ENCODE data around the gene TMEM132E.

Gene TMEM132E

GRCh38 chr17:34633351-34633750 lies 54.0 kb downstream of the TMEM132E start:
- Mint-ChIP-seq H3K4me1 (peaks cover 9% of the 10 kb centered on the region), H3K27ac (no peak overlapping the region), H3K9me3 (no peaks in the 10 kb centered on the region), H3K27me3 (peaks cover 5% of the 10 kb centered on the region), H3K36me3 (no peaks in the 10 kb centered on the region), H3K4me3 (no peak overlapping the region)

- H3K9me3 Mint-ChIP-seq: no peaks in the 10 kb centered on the region
- H3K36me3 Mint-ChIP-seq: no peaks in the 10 kb centered on the region
- H3K4me1 Mint-ChIP-seq: peaks cover 9% of the 10 kb centered on the region
- H3K27ac Mint-ChIP-seq: no peak overlapping the region
- H3K27me3 Mint-ChIP-seq: peaks cover 4% of the 10 kb centered on the region
- H3K4me3 Mint-ChIP-seq: no peak overlapping the region
These were observed 54.4 kb downstream of the TMEM132E start for GRCh38 chr17:34633760-34634159.

GRCh38 chr17:34634551-34635160 lies 55.3 kb downstream of the TMEM132E start:
- Mint-ChIP-seq H3K4me1 (peaks cover 9% of the 10 kb centered on the region), H3K27ac (no peak overlapping the region), H3K9me3 (no peaks in the 10 kb centered on the region), H3K27me3 (no peaks in the 10 kb centered on the region), H3K36me3 (no peaks in the 10 kb centered on the region), H3K4me3 (no peak overlapping the region)

GRCh38 chr17:34635876-34636275 lies 56.5 kb downstream of the TMEM132E start:
- no peak overlapping the region for H3K27ac Mint-ChIP-seq
- no peak overlapping the region for H3K4me3 Mint-ChIP-seq
- no peaks in the 10 kb centered on the region for H3K36me3 Mint-ChIP-seq
- H3K27me3 Mint-ChIP-seq: no peaks in the 10 kb centered on the region
- peaks cover 9% of the 10 kb centered on the region for H3K4me1 Mint-ChIP-seq
- H3K9me3 Mint-ChIP-seq: no peaks in the 10 kb centered on the region

DNA sequence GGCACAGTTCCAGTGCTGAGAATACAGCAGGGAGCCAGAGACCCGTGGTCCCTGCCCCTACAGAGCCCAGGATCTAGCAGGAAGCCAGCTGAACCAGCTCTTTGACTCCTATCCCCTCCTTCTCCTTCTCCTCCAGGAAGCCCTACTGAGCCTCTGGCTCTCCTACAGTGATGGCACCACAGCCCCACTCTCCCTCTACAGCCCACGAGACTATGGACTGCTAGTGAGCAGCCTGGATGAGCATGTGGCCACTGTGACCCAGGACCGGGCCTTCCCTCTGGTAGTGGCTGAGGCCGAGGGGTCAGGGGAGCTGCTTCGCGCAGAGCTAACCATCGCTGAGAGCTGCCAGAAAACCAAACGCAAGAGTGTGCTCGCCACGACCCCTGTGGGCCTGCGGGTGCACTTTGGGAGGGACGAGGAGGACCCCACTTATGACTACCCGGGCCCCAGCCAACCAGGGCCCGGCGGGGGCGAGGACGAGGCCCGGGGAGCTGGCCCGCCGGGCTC lies 57.7 kb downstream of the TMEM132E start:
- H3K9me3 Mint-ChIP-seq: no peaks in the 10 kb centered on the region
- no peaks in the 10 kb centered on the region for H3K27me3 Mint-ChIP-seq
- peak overlapping the region; percentile 71 for H3K4me3 Mint-ChIP-seq
- H3K4me1 Mint-ChIP-seq: peaks cover 9% of the 10 kb centered on the region
- no peak overlapping the region for H3K27ac Mint-ChIP-seq
- H3K36me3 Mint-ChIP-seq: no peaks in the 10 kb centered on the region

GRCh38 chr17:34637548-34638525 lies 58.5 kb downstream of the TMEM132E start:
- Mint-ChIP-seq H3K4me3 (peak overlapping the region; percentile 86), H3K27me3 (no peaks in the 10 kb centered on the region), H3K9me3 (no peaks in the 10 kb centered on the region), H3K36me3 (no peaks in the 10 kb centered on the region), H3K27ac (peak overlapping the region; percentile 12), H3K4me1 (peaks cover 9% of the 10 kb centered on the region)

DNA sequence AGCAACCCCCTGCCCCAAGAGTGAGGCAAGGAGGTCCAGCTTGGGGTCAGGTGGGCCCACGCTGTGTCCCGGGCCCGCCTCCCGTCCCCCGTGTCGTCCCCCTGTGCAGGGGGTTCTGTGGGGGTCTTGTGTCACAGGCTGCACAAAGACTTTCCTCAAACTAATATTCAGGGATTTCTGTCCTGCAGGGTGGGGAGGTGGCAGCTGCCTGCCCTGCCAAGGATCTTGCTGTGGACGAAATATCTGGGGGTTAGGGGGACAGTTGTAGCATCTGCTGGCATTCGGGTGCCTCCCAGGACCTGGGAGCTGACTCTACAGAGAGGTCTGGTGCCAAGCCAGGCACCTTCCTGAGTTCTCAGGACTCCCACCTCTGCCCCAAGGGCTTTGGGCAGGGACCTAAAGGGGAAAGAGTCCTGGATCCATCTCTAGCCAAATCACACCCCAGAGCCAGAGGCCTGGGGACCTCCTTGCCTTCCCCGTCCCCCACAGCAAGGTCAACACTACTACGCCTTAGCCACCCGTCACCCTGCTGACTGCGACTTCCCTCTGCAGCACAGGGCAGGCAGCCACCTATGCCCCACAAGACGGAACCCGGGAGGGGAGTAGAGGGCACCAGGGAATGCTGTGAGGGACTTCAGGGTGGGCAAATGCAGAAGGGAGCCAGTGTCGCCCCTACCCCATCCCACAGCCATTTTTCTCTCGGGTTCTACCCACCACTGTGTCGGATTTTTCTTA lies 59.3 kb downstream of the TMEM132E start:
- Mint-ChIP-seq H3K27me3 (no peaks in the 10 kb centered on the region), H3K4me3 (peak overlapping the region; percentile 86), H3K36me3 (no peaks in the 10 kb centered on the region), H3K4me1 (peaks cover 9% of the 10 kb centered on the region), H3K27ac (no peak overlapping the region), H3K9me3 (no peaks in the 10 kb centered on the region)

- Mint-ChIP-seq H3K4me1 (peaks cover 9% of the 10 kb centered on the region), H3K27me3 (peaks cover 4% of the 10 kb centered on the region), H3K36me3 (no peaks in the 10 kb centered on the region), H3K4me3 (no peak overlapping the region), H3K27ac (no peak overlapping the region), H3K9me3 (no peaks in the 10 kb centered on the region)
These were observed 60.5 kb downstream of the TMEM132E start for GRCh38 chr17:34639706-34640425.

GRCh38 chr17:34641368-34641767 lies 62.0 kb downstream of the TMEM132E start:
- Mint-ChIP-seq H3K27ac (no peak overlapping the region), H3K4me3 (no peak overlapping the region), H3K4me1 (peaks cover 8% of the 10 kb centered on the region), H3K9me3 (no peaks in the 10 kb centered on the region), H3K27me3 (peaks cover 4% of the 10 kb centered on the region), H3K36me3 (no peaks in the 10 kb centered on the region)

GRCh38 chr17:34644941-34645550 lies 65.7 kb downstream of the TMEM132E start:
- Mint-ChIP-seq H3K36me3 (no peaks in the 10 kb centered on the region), H3K27me3 (peaks cover 4% of the 10 kb centered on the region), H3K27ac (no peak overlapping the region), H3K4me3 (no peak overlapping the region), H3K9me3 (no peaks in the 10 kb centered on the region), H3K4me1 (no peaks in the 10 kb centered on the region)

DNA sequence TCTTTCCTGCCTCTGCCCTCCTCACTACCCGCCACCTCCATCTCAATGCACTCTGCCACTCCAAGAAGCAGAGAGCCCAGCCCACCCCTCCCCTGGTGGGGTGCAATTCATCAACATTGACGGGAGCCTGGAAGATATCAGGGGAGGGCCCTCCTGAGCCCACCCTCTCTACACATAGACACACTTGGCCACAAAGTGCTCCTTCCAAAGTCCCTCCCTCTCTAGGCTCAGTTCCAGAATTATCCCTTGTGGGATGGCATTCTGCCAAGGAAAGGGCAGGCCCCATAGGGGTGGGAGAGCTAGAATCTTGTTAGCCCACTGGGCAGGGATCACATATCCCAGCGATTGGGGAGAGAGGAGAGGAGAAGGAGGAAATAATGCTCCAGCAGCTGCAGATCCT lies 66.2 kb downstream of the TMEM132E start:
- Mint-ChIP-seq H3K4me3 (no peak overlapping the region), H3K27me3 (peaks cover 4% of the 10 kb centered on the region), H3K27ac (no peak overlapping the region), H3K36me3 (no peaks in the 10 kb centered on the region), H3K4me1 (no peaks in the 10 kb centered on the region), H3K9me3 (no peaks in the 10 kb centered on the region)

DNA sequence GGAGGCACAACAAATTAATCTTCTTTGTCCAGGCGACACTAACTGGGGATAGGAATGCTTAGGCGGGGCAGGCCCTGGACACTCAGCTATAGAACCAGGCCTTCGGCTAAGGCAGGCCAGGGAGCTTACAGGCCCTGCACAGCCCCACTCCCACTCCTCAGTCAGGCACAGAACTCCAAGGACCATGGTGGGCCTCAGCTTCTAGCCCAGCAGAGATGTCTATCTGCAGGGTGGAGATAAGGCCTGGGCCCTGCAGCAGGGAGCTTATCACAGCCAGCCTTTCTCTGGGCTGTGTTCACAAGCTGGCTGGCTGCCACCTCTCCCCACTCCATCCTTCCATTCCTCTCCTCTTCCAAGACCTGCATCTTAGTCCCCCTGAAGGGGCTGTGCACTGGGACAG lies 68.1 kb downstream of the TMEM132E start:
- H3K27me3 Mint-ChIP-seq: peaks cover 4% of the 10 kb centered on the region
- H3K9me3 Mint-ChIP-seq: no peaks in the 10 kb centered on the region
- H3K27ac Mint-ChIP-seq: peak overlapping the region; percentile 65
- no peaks in the 10 kb centered on the region for H3K36me3 Mint-ChIP-seq
- no peak overlapping the region for H3K4me3 Mint-ChIP-seq
- no peaks in the 10 kb centered on the region for H3K4me1 Mint-ChIP-seq

DNA sequence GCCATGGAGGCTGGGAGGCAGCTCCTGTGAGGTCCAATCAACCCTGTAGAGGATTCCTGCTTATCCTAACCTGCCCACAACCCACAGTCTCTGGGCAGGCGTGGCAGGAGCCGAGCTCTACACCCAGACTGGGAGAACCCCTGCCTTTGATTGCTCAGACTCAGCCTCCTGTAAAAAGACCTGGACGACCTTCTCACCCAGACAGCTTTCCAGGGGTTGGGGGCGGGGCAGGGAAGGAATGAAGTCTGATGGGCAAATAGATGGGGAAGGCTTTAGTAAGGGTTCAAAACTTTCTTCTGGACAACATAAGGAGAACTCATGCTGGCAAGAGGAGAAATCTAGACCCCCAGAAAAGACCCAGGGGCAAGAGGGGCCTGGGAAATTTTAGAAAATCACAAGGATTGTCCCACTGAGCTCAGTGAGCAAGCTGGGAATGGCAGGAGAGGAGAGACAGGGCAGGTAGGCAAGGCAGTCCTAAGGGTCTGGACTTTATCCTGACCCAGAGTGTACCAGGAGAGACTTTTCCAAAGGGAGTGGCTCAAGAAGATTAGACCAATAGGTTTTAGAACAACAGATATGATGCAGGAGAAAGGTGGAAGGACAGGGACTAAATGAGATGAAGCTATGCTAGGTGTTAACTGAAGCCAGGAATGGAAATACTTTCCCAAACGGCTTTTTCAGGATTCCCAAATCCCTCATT lies 70.8 kb downstream of the TMEM132E start:
- Mint-ChIP-seq H3K4me3 (no peak overlapping the region), H3K27ac (no peak overlapping the region), H3K4me1 (no peaks in the 10 kb centered on the region), H3K27me3 (peaks cover 5% of the 10 kb centered on the region), H3K9me3 (no peaks in the 10 kb centered on the region), H3K36me3 (no peaks in the 10 kb centered on the region)

DNA sequence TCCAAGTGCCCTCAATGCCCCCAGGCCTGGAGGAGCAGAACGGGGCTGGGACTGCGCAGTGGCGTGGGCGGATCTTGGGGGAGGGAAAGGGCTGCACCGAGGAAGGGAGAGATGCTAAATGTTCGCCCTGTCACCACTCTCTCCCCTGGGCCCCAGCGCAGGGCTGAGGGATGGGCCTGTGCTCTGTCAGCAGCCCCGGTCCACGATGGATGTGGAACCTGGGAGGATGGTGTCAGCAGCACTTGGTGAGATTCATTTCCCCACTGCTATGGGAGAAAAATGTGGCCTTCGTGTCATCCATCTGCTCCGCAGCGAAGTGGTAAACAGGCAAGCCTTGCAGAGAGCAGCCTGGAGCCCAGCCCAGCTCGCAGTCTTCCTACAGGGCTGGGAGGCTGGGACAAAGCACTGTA lies 72.0 kb downstream of the TMEM132E start:
- no peaks in the 10 kb centered on the region for H3K36me3 Mint-ChIP-seq
- no peaks in the 10 kb centered on the region for H3K9me3 Mint-ChIP-seq
- no peak overlapping the region for H3K4me3 Mint-ChIP-seq
- peaks cover 5% of the 10 kb centered on the region for H3K27me3 Mint-ChIP-seq
- no peaks in the 10 kb centered on the region for H3K4me1 Mint-ChIP-seq
- no peak overlapping the region for H3K27ac Mint-ChIP-seq

All from activated naive CD4-positive, alpha-beta T cell treated with anti-CD3 and anti-CD28 coated beads, Interleukin-2, amount 50 U/mL, for 24 hours (primary cell).